ENCODE data around the gene ACAP1.

- TF ChIP-seq EZH2phosphoT487 (IDR thresholded peaks at IDR 0.05; ENCODE audit: low read depth) (no peak), CTCF (IDR thresholded peaks at IDR 0.05; ENCODE audit: low read depth, low read length) (no peak)
Observed at GRCh38 chr17:7383371-7383741, 47.0 kb downstream of the ACAP1 start.
